Suprapubic skin (tissue), 4 donors: ENCODE data around the gene SLC39A2.

Experiments used
- CTCF ChIP-seq, 2 donors: fragments of 200-600 bp in 1 of 2; fragments of 450-650 bp in 1 of 2; sonication (generic) in 1 of 2; IDR thresholded peaks; one replicate each; pipeline ENCODE4 v1.5.1; 2016 to 2019; ENCODE audit warnings: antibody characterized with exemption in 2 of 2, mild to moderate bottlenecking in 1 of 2, moderate library complexity in 1 of 2
- EP300 ChIP-seq: sonication (generic); formaldehyde crosslinking; IDR thresholded peaks from one replicate; pipeline ENCODE4 v1.6.1; 2017; ENCODE audit warnings: antibody characterized with exemption
- POLR2A ChIP-seq, 2 donors: fragments of 450-650 bp; IDR thresholded peaks; one replicate each; pipeline ENCODE4 v1.6.1; 2017; ENCODE audit warnings: antibody characterized with exemption in 2 of 2, mild to moderate bottlenecking in 2 of 2, moderate library complexity in 2 of 2
- POLR2AphosphoS5 ChIP-seq, 3 donors: sonication (generic); formaldehyde crosslinking; IDR thresholded peaks; one replicate each; pipeline ENCODE4 v1.6.1; 2017; ENCODE audit warnings: antibody characterized with exemption in 3 of 3

GRCh38 chr14:21042918-21043317 lies 43.8 kb downstream of the SLC39A2 start:
- TF ChIP-seq CTCF (IDR thresholded peaks at IDR 0.05) (no peak), POLR2A (IDR thresholded peaks at IDR 0.05) (no peak), POLR2AphosphoS5 (IDR thresholded peaks at IDR 0.05) (no peak), EP300 (no peak)
